HG03460 (cell line): ENCODE data around the gene GPR18.

ENCODE experiments used
- ATAC-seq: cut with Tn5 transposase; IDR thresholded peaks from one replicate; pipeline ENCODE4 v1.9.1; 2021; ENCODE audit not compliant: unreplicated experiment

The GPR18 gene, protein sequence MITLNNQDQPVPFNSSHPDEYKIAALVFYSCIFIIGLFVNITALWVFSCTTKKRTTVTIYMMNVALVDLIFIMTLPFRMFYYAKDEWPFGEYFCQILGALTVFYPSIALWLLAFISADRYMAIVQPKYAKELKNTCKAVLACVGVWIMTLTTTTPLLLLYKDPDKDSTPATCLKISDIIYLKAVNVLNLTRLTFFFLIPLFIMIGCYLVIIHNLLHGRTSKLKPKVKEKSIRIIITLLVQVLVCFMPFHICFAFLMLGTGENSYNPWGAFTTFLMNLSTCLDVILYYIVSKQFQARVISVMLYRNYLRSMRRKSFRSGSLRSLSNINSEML

DNA sequence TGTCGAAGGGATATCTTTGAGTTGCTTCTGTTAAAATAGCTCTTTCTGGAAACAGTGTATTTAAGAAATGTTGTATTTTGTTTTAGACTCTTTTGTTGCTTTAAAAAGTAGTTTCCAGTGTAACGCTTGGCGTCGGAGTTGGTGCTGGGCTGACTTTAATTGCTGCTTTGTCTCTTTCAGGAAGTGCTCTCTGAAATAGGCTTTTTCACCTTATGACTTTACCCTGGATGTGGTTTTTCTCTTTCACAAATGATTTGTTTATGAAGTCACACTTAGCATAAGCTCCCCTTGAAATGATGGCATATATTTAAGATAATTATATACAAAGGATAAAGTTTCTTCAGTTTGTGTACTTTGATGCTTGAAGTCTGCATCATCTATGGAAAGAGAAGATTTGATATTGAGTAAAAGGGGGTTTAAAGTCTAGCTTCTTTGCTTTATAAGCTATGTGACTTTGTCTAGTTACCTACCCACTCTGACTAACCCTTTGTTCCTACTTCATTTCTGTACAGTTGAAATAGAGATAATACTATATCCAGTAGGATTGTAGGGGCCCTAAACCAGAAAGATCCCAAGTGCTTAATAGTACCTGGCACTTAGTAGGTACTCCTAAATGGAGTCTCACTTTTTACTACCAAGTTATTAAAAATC, at the start of gene GPR18:
Gene GPR18 (minus strand): TSS at position 170 of the 651 bp plus-strand sequence. CDS start 2,507 bp downstream, outside the sequence.
- peak; percentile 88 for ATAC-seq

DNA sequence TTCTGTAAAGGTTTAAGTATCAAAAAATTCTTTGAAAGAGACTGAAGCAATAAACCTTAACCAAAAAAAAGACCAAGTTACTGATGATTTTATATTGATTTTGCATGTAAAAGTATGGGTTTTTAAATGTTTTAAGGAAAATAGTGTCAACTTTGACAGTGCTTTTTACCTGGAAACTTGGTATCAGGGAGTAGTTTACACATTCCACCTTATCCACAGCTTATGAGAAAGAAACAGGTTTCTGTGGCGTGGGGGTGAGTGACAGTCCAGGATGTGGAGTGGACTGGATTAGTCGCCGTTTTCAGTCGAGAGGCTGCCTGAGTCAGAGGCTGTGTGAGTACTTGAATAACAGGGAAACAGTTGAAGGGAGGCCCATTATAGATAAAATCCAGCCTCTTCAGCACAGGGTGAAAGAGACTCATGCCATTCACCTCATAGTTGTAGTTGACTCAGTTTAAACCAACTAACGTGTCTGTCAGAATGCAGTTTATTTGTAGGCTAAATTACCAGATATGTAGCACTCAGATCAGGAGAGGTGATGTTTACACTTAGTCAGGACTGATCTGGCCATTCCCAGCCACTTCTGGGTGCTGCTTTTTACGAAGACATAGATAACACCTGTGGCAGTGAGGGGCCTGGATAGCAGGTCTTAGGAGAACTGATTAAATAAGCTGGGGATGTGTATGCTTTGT, 49.6 kb upstream of the GPR18 start:
- peak; percentile 44 for ATAC-seq

DNA sequence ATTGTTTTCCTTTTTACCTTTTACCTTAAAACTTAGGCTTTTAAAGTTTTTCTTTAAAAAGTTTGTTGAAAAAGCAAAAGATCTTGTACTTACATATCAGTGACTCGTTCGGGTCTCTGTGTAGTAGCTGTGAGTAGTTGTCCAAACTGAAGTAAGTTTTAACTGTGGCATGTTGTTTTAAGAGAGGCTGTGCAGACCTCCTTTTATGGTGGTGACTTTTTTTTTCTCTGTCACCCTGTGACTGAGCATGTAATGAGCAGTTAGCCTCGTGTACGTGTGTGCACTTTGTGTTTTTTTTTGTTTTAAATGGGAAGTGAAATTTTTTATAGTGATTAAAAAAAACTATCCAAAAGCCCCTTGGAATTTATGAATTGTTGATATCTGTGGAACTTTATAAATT, 49.1 kb upstream of the GPR18 start, which contains the start of gene GPR183:
Gene GPR183 (minus strand): TSS at position 153 of the 400 bp plus-strand sequence. CDS start 11,254 bp downstream, outside the sequence.
- ATAC-seq: peak; percentile 61

DNA sequence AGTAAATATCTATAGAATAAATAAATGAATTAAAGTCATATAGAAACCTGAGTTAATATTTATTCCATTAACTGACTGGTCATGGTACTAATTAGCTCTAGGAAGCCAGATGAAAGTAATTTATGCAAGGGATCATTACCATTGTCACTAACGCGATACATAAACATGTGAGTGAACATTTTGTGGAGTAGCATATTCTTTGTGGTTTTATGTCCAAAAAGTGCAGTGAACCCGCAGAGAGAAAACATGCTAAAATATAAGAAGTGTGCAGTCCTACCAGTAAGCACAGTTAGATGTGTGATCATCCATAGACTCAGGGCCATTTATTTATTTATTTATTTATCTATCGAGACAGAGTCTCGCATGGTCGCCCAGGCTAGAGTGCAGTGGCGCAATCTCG, 47.4 kb upstream of the GPR18 start:
- no peak for ATAC-seq

DNA sequence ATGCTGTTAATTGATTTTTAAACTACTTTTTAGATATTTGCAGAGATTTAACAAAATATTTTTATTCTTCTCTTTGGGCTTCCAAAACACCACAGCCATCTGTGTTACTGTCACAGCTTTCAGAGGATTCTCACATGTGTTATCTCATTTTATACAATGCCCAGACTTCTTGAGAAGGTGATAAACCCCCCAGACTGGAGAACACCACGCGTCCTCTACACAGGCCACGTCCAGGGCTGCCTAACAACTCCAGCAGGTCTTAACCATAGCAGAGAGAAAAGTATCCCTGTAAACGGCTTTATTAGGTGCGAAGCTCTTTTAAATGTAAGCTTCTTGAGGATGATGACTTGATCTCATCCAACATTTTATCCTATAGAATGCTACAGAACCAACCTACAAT, 47.0 kb upstream of the GPR18 start:
- ATAC-seq: no peak

DNA sequence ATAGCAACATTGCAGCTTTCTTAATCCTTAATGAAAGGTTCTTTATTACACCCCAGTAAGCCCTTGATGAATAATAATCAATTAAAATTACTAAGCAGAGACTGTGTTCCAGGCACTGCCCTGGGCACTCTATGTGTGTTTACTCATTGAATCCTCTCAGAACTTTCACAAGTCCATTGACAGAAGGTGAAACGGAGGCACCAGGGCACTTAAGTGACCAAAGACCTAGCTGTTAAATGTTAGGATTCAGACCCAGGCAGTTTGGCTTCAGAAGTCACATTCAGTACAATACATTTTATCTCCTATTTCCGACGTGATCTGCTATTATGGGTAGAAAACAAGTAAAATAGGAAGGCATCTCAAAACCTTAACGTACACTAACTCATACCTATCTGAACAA, 46.4 kb upstream of the GPR18 start:
- no peak for ATAC-seq

DNA sequence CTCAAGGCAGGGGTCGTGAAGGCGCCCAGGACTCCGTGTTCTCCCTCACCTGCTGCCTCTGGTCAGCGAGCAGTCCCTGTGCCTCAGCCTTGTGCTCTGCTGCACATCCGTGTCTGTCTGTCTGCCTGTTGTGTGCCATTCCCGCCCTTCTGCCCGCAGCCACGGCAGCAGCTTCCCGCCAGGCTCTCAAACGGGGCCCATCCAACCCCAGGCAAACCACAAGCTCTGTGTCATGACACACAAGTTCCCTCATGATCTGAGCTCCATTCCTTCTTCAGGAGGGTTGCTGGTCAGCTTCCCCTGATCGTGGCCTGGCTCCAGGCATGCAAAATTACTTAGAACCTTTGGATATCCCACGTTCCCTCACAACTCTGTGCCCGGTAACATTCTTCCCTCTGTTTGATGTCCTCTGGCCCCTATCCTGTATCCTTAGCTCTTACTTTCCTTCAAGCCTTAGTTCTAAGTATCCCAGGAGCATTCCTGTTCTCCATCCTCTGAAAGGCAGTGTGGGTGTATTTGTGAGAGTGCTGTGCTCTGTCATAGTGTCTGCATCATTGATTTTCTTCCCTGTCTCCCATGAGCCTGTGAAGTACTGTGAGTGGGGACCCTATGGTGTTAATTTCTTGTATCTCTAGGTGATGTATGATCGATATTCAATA, 45.8 kb upstream of the GPR18 start:
- no peak for ATAC-seq

DNA sequence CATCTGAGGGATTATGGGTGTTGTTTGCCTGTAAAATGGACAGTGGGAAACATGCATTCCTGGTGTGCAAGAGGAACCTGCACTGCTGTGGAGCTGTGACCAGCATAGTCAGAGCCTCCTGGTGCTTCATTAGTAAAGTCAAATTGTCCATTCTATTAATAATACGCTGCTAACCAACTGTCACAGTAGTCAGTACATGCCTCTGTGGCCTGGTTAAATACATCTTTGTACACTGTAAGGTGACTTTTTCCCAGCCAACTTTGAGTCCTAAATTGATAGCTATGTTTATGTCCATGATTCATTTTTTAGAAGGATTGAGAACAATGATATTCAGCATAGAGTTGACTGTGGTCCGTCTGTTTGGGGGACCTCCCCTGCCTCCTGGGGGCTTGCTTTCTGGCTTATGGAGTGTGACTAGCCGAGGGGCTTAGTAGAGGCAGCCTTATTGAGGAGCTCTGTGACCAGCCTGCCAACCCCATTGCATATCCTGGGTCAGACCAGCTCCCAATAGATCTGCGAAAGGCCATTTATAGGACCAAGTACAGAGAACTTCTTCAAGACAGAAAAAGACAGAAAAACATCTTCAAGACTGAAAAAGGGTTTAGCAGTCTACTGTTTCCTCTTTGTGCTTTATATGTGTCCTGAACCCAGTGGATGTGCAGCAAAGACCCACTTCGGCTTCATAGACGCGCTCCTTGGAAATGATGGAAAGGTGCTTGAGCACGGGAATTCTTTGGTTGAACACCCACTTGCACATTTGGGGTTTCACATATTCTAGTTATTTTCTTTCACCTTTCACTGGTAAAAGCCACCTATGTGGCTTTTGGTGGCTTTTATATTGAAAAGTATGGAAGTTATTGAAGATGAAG, 44.7 kb upstream of the GPR18 start:
- no peak for ATAC-seq

DNA sequence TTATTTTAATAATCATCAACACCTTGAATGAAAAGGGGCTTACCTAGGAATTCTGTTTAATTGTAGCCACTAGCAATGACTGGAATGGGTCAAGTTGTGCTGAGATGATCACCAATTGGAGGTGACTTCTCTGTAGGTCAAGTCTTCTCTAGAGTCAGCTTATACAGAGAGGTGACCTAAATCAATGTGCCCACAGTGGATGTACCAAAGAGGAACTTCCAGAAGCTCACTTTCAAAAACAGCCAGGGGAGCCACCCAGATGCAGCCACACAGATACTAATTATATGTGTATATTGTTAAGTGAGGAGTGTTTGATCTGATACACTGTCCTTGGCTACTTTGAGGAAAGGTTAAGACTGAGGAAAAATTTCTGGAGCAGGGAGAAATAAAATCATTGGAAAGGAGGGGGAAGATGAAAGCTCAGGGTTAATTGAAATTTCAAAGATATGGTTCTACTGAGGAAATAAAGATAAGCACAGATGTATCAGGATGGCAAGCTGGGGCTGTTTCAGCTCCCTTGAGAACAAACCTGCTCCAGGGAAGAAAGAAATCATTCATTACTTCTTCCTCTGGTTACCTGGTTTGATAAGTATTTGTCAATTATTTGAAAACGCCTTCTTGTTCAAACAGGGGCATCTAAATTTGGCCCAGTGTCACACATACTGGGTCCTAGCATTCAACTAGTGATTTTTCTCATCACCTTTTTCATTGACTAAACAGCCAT, 43.9 kb upstream of the GPR18 start:
- ATAC-seq: no peak

DNA sequence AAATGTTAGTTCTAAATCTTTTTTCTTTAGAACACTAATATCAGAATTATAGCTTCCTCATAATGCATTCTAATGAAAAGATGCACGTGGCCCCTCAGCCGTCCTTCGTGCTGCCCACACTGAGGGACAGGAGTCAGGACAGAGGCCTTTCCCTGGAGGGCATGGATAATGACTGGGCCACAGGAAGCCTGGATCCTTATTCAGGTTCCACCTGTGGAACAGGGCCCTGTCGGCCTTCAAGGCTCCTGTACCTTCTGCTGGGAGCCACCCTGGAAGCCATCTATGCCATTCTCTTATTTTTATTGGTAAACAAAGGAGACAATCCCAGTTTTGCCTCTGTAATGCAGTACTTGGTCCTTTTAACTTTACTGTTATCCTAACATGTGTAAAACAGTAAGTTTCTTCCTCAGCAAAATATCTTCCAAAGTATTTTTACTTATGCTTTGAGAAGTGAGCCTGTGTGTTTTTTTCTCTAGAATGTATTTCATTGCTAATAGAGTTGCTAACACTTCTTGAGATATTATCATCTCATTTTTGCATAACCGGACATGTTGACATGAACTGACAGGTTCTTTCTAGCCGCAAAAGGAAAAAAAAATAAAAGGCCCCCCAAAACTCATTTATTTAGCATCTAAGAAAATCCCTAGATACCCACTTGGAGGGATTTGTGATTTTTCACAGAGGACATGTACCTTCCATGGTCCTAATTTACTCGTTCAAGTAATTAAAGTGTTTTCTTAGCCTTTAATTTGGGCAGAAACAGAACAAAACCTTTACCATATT, 43.1 kb upstream of the GPR18 start:
- no peak for ATAC-seq

DNA sequence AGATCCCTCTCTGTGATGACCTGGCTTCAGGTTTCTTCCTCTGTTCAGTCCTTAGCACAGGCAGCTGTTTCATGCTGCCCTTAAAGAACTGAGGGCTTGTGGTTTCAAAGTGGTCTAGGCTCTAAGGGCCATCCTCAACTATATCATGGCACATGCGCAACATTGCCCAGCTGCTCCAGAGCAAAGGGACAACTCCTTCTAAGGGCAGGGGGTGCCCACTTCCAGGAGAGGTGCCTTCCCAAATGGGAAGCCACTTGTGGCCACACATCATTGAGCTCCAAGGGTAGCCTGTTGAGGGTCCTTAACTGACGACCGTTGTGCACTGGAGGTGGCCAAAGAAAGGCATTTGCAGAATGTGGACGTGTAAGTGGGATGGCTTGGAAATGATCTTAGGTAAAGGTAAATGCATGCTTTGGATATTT, 41.8 kb upstream of the GPR18 start:
- ATAC-seq: no peak

DNA sequence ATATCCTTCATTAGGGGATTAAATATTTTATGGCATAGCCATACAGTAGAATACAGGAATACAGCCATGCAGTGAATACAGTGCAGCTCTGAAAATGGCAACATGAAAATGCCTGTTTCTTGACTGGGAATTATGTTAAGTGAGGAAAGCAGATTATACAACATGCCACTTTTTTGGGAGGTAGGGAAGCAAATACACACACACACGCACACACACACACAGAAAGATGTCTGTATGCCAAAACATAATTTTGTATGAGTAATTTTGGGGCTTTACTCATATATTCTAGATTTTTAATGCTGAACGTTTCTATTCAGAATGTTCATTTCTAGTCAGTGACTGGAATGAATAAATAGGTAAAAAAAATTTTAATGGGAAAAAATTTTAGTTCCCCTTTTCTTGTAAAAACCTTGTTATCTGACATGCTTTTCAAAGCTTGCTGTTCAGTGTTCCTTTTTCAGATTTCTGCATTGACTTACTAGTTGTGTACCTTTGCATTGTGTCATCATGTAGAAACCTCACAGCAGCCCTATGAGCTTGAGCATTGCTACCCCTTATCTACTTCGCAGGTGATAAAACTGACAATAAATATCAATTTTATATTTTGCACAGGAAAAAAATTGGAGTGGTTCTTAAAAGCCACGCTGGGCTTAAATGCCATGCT, 41.2 kb upstream of the GPR18 start:
- ATAC-seq: no peak

DNA sequence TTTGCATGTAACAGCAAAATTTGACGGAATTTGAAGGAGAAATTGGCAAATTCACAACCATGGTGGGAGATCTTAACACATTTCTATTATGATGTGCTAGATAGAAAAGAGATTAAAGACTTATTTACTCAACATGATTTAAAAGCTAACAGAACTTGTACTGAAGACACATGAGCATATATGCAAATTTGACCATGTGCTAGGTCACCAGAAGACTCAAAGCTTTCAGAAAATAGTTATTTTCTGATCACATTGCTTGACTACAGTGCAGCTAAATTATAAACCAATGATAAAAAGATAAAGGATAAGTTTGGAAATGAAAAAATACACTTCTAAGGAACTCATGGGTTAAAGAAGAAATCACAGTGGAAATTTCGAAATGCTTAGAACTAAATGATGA, 39.9 kb upstream of the GPR18 start:
- ATAC-seq: no peak

DNA sequence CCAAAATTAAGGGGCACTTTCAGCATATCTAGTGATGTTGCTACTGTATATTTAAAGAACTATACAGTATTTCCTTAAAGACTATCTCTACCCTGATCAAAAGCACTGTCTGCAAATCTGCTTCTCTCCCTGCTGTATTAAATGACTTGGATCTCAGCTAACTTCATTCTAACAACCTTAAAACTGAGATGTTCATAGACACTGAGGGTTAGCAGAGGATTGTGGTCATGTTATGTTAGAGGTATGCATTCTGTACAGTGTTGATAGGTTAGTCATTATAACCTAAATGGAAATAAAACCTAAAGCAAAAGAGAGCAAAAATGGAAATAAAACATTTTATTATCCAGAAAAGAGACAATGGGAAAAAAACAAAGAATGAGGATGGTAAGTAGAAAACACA, 39.2 kb upstream of the GPR18 start:
- no peak for ATAC-seq

DNA sequence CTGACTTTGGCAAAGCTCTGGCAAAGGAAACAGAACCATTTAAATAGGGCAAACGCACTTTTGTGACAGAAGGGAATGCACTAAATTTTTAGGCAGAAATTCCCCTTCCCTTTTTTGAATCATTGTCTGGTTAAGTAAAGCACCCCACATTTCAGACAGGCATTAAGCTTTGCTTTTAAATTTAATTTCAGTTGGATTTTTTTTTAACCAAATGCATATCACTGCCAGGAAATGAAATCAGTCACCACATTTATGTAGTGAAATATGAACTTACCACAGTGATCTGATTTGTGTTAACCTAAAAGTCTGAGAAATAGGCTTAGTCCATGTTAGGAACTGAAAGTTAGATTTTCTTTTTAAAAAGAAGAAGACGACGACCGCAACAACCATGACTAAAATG, 38.2 kb upstream of the GPR18 start:
- peak; percentile 48 for ATAC-seq

DNA sequence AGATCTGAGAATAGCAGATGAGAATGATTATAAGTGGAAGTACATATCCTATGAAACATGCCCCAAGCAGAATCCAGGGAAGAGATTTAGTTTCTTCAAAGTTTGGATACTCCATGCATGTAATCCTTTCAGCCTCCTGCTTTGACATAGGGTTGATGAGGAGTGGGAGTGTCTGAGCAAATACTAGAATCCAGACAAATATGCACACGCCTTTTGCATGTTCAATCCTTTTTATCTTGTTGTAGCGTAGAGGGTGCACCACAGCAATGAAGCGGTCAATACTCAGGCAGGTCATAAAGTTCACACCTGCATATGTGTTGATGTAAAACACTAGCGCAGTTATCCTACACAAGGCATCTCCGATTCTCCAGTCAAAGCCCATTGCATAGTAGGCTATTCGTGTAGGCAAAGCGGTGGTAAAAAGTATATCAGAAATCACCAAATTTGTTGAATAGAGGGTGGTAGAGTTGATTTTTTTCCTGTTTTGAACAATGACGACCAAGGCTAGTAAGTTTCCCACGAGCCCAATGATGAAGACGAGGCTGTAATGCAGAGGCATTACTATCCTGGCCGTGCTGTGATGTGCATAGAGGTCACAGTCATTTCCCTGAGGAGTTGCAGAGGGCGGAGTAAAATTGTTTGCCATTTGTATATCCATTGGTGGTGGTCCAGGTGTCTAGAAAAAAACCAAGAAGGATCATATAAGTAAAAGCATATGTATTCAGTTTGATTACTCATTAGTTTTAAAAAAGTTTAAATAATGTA, 37.5 kb upstream of the GPR18 start:
- ATAC-seq: no peak

DNA sequence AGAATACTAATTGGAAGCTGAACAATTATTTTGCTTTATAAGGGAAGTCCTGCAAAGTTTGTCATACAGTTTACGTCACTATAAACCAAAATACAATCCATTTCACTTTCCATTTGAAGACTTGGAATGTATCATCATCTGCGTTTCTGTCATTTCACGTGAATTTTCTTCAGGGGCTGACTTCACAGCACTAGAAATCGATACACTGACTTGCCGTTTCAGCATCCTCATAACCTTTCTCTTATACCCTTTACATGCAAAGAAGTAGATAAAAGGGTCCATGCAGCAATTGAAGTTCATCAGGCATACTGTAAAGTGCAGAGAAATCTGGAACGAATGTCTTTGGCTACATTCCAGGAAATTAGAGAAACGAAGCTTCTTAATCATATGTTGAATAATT, 36.8 kb upstream of the GPR18 start:
- ATAC-seq: no peak

DNA sequence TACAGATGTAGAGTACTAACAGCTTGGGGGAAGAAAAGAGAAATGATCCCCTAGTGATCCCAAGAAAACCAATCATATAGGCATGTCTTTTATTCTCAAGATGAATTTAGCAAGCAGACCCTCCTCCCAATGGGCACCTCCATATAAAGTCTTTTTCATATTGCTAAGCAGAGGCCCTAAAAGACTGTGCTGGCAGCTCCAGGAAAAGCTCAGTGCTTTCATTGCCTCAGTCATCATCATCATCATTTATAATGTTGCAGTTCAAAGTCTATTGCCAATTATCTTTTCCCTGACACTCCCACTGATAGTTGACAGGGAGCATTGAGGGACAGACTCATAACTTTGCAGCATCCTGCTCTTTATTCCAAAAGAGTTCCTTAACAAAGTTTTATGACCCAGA, 36.0 kb upstream of the GPR18 start:
- no peak for ATAC-seq
